IMR-90 (cell line): ENCODE results near the gene CUBN. TPM values are rescaled to one million over a fixed set of nuclear protein-coding genes. Genes with fewer than 3 reads are reported as not detected.

Source experiments
- ATAC-seq: fragments of 200-7000 bp; cut with Tn5 transposase; 2 replicates; pipeline ENCODE4 v1.9.1; 2020; ENCODE audit warnings: low read depth, mild to moderate bottlenecking, moderate library complexity
- BruUV-seq: library from RNA; stranded (reverse); fragments of 400-500 nt; replicated peaks from 2 replicates; lab custom pipeline; 2021; lab: Mats Ljungman, UMichigan
- CTCF ChIA-PET: fragments of 300-600 bp; formaldehyde crosslinking; extraction: SDS; loops from one replicate; lab custom pipeline; 2021; ENCODE audit warnings: antibody characterized with exemption; lab: Yijun Ruan, JAX
- POLR2A ChIA-PET: fragments of 300-600 bp; sonication (Branson Sonifier 250); formaldehyde crosslinking; loops from one replicate; lab custom pipeline; 2022; ENCODE audit warnings: antibody characterized with exemption; ENCODE audit not compliant: unreplicated experiment; lab: Charles Lee
- DNase-seq: peaks from one replicate; pipeline ENCODE4 v3.0.0; 2013
- H2AFZ ChIP-seq: replicated peaks from 2 replicates; pipeline ENCODE3; 2013; ENCODE audit warnings: low read length, mild to moderate bottlenecking; ENCODE audit not compliant: poor library complexity
- H2AK5ac ChIP-seq: 2 replicates; pipeline ENCODE4 v1.6.1; 2013; ENCODE audit warnings: low read depth, low read length, inconsistent platforms
- H2AK9ac ChIP-seq: replicated peaks from 2 replicates; pipeline ENCODE3; 2013; ENCODE audit warnings: mild to moderate bottlenecking, low read depth, low read length, moderate library complexity; ENCODE audit not compliant: poor library complexity
- H2BK120ac ChIP-seq: 2 replicates; pipeline ENCODE4 v1.6.1; 2013; ENCODE audit warnings: low read depth, low read length, inconsistent platforms
- H2BK15ac ChIP-seq: 3 replicates; pipeline ENCODE4 v1.6.1; 2013; ENCODE audit warnings: low read depth, low read length, inconsistent platforms
- H2BK20ac ChIP-seq: 2 replicates; pipeline ENCODE4 v1.6.1; 2013; ENCODE audit warnings: low read depth, mild to moderate bottlenecking, inconsistent platforms, low read length, moderate library complexity
- H2BK5ac ChIP-seq: 2 replicates; pipeline ENCODE4 v1.6.1; 2013; ENCODE audit warnings: mild to moderate bottlenecking, low read depth, low read length, inconsistent platforms; ENCODE audit not compliant: poor library complexity, severe bottlenecking
- H3K14ac ChIP-seq: replicated peaks from 2 replicates; pipeline ENCODE4 v1.6.1; 2013; ENCODE audit warnings: low read depth, low read length, inconsistent platforms
- H3K18ac ChIP-seq: 2 replicates; pipeline ENCODE4 v1.6.1; 2013; ENCODE audit warnings: low read depth, low read length, control low read depth
- H3K23ac ChIP-seq: 2 replicates; pipeline ENCODE4 v1.6.1; 2013; ENCODE audit warnings: low read depth, low read length, inconsistent platforms
- H3K27ac ChIP-seq: 2 replicates; pipeline ENCODE4 v1.5.1; 2013; ENCODE audit warnings: mild to moderate bottlenecking, control low read depth, low read length; ENCODE audit not compliant: insufficient read depth
- H3K27me3 ChIP-seq: 2 replicates; pipeline ENCODE4 v1.6.1; 2013; ENCODE audit warnings: low read length; ENCODE audit not compliant: control insufficient read depth, insufficient read depth
- H3K36me3 ChIP-seq: 2 replicates; pipeline ENCODE4 v1.6.1; 2013; ENCODE audit warnings: low read length, mixed read lengths; ENCODE audit not compliant: control insufficient read depth, insufficient read depth
- H3K4ac ChIP-seq: 2 replicates; pipeline ENCODE4 v1.6.1; 2013; ENCODE audit warnings: low read depth, low read length, inconsistent platforms
- H3K4me1 ChIP-seq: 2 replicates; pipeline ENCODE4 v1.6.1; 2013; ENCODE audit warnings: low read length, mixed read lengths; ENCODE audit not compliant: control insufficient read depth, insufficient read depth
- H3K4me2 ChIP-seq: 2 replicates; pipeline ENCODE4 v1.6.1; 2013; ENCODE audit warnings: low read depth, mild to moderate bottlenecking, control low read depth, low read length, moderate library complexity
- H3K4me3 ChIP-seq: 2 replicates; pipeline ENCODE4 v1.5.1; 2013; ENCODE audit warnings: low read depth, mild to moderate bottlenecking, control low read depth, low read length, moderate library complexity; ENCODE audit not compliant: insufficient read depth
- H3K56ac ChIP-seq: 2 replicates; pipeline ENCODE4 v1.6.1; 2013; ENCODE audit warnings: low read length, inconsistent platforms; ENCODE audit not compliant: insufficient read depth; ENCODE audit errors: extremely low read depth
- H3K79me1 ChIP-seq, 2 experiments: 2 replicates each; pipeline ENCODE4 v1.6.1; 2013; ENCODE audit warnings: low read length in 2 of 2, inconsistent platforms in 1 of 2, low read depth in 1 of 2
- H3K9ac ChIP-seq: 2 replicates; pipeline ENCODE4 v1.6.1; 2013; ENCODE audit warnings: low read depth, low read length, control low read depth
- H3K9me1 ChIP-seq: 2 replicates; pipeline ENCODE4 v1.6.1; 2013; ENCODE audit warnings: low read length, inconsistent platforms; ENCODE audit not compliant: insufficient read depth
- H3K9me3 ChIP-seq: 2 replicates; pipeline ENCODE4 v1.6.1; 2013; ENCODE audit warnings: low read length; ENCODE audit not compliant: control insufficient read depth, insufficient read depth
- H4K20me1 ChIP-seq: 2 replicates; pipeline ENCODE4 v1.6.1; 2013; ENCODE audit warnings: low read length, inconsistent platforms; ENCODE audit not compliant: insufficient read depth
- H4K5ac ChIP-seq: 2 replicates; pipeline ENCODE4 v1.6.1; 2013; ENCODE audit warnings: mild to moderate bottlenecking, low read depth, low read length, control low read depth
- H4K8ac ChIP-seq, 2 experiments: 2 replicates each; pipeline ENCODE4 v1.6.1; 2013; ENCODE audit warnings: low read depth in 2 of 2, low read length in 2 of 2, control low read depth in 1 of 2, inconsistent platforms in 1 of 2
- H4K91ac ChIP-seq: 2 replicates; pipeline ENCODE4 v1.6.1; 2013; ENCODE audit warnings: low read depth, low read length, inconsistent platforms; ENCODE audit not compliant: insufficient read depth
- POLR2A ChIP-seq: IDR thresholded peaks from 2 replicates; pipeline ENCODE4 v1.6.1; 2012; ENCODE audit warnings: mild to moderate bottlenecking, low read depth, low read length
- WGBS, 2 experiments: methylation state at CpG; one replicate each; pipeline versions ENCODE4 v1.1.5 to v1.1.7; 2013; ENCODE audit warnings: missing lambda C conversion rate in 2 of 2; ENCODE audit not compliant: insufficient read length in 1 of 2; ENCODE audit errors: extremely low coverage in 2 of 2; 5-methylcytosine and 5-hydroxymethylcytosine counted together
- dilution Hi-C: fragments of 300-500 bp; cut with HindIII; formaldehyde crosslinking; loops from one replicate; pipeline ENCODE4 v1.14.3; 2018; ENCODE audit warnings: low sequenced_read_pairs; ENCODE audit not compliant: unreplicated experiment
- in situ Hi-C: fragments of 300-500 bp; cut with MboI; formaldehyde crosslinking; loops from 3 replicates; pipeline ENCODE4 v1.14.3; 2019; ENCODE audit warnings: low sequenced_read_pairs, inconsistent platforms, mixed read lengths
- intact Hi-C: fragments of 100-400 bp; cut with micrococcal nuclease; formaldehyde crosslinking; loops from 2 replicates; pipeline ENCODE4 v1.10.0; 2022
- polyA plus RNA-seq, 3 experiments: library from polyadenylated mRNA; depleted of rRNA; stranded (reverse); fragments of >200 nt; gene quantifications; 2 replicates each; pipeline ENCODE4 v1.2.3, GENCODE V29; 2012; ENCODE audit warnings: low replicate concordance in 1 of 3
- total RNA-seq: library from RNA; depleted of rRNA; stranded (reverse); fragments of >200 nt; gene quantifications from 2 replicates; pipeline ENCODE4 v1.2.3, GENCODE V29; 2012

CUBN gene
- total and polyA plus RNA-seq, 2 of the 4 experiments (the other 2 are of a cell fraction), result 0.19 to 0.54 TPM

GRCh38 chr10:16993186-16993585, 136.4 kb downstream of the CUBN start:
- no peak overlapping the region for H3K27ac ChIP-seq
- H3K23ac ChIP-seq, result no peak overlapping the region
- no TSS peak for BruUV-seq
- peaks cover 10% of the 10 kb centered on the region for H3K4me1 ChIP-seq
- POLR2A ChIA-PET, result no interaction called here
- H4K20me1 ChIP-seq, result no peaks in the 10 kb centered on the region
- H2BK5ac ChIP-seq, result no peak overlapping the region
- H4K8ac ChIP-seq, result 0 out of 4 replicates have a peak overlapping the region, but pooled peaks of 1 of the 2 experiments have one; percentile 46
- no CpG with 5 or more reads among the region's 4 CpGs for WGBS, 2 experiments
- H3K36me3 ChIP-seq, result no peaks in the 10 kb centered on the region
- no peak overlapping the region; the same call in 2 of the 3 replicates for H2BK15ac ChIP-seq
- H2AK5ac ChIP-seq, result no peak overlapping the region
- H3K9ac ChIP-seq, result no peak overlapping the region
- no peak overlapping the region for H4K91ac ChIP-seq
- H3K79me1 ChIP-seq, result peaks cover 0 to 1% of the 10 kb centered on the region in 2 experiments; a peak in 2 of 4 replicates
- no peak overlapping the region for H4K5ac ChIP-seq
- H3K4me3 ChIP-seq, result no peak overlapping the region
- H2BK20ac ChIP-seq, result no peak overlapping the region
- H3K18ac ChIP-seq, result no peak overlapping the region
- no peaks in the 10 kb centered on the region for H3K27me3 ChIP-seq
- H3K9me3 ChIP-seq, result no peaks in the 10 kb centered on the region
- H3K56ac ChIP-seq, result no peak overlapping the region
- peaks cover 9% of the 10 kb centered on the region for H3K9me1 ChIP-seq
- intact Hi-C loops (no loop called here), dilution Hi-C loops (no loop called here), in situ Hi-C loops (no loop called here)
- no peak overlapping the region for H2AK9ac ChIP-seq
- CTCF ChIA-PET, result no interaction called here
- H2AFZ ChIP-seq, result no peak overlapping the region
- H3K4me2 ChIP-seq, result peak overlapping the region; percentile 91; the same call in 1 of the 2 replicates
- H3K4ac ChIP-seq, result no peak overlapping the region
- DNase-seq (no peak), ATAC-seq (no peak)
- no peak overlapping the region for H2BK120ac ChIP-seq
- H3K14ac ChIP-seq, result no peak overlapping the region
- TF ChIP-seq POLR2A, result no peak
